ENCODE data around the gene GPC6.

Gene GPC6

GRCh38 chr13:93388701-93389100 lies 162.1 kb downstream of the GPC6 start:
- H3K36me3 ChIP-seq (ENCODE audit: low read depth): no peaks in the 10 kb centered on the region
- DNase-seq (ENCODE audit: low spot score): no peak

DNA sequence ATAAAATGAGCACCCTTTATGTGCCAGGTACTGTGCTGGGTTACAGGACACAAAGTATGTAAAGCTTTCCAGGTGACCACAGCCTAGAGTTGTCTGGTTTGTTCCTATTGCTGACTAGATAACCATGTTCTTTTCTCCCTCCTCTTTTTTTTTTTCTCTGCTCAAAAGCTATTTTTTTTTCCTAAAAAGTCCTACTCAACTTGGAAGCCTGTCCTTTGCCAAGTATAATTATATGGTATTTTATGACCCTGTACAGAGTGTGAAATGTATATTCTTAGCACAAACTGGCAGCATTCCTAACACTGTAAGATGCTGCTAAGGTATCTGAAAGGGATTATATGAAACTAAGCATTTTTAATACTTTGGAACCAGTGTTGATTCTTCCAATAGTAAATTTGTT lies 171.0 kb downstream of the GPC6 start:
- ATAC-seq (ENCODE audit: low read depth) (no peak), DNase-seq (ENCODE audit: low spot score) (no peak)
- Histone ChIP-seq H3K4me1 (ENCODE audit: insufficient read depth, poor library complexity, severe bottlenecking) (no peaks in the 10 kb centered on the region), H3K9me3 (ENCODE audit: severe bottlenecking) (no peaks in the 10 kb centered on the region), H3K36me3 (ENCODE audit: low read depth) (no peaks in the 10 kb centered on the region), H3K27ac (ENCODE audit: poor library complexity, severe bottlenecking) (no peak overlapping the region), H3K4me3 (ENCODE audit: severe bottlenecking) (no peak overlapping the region), H3K27me3 (ENCODE audit: insufficient read depth, poor library complexity, severe bottlenecking) (no peaks in the 10 kb centered on the region)
- no peak for TF ChIP-seq CTCF (IDR thresholded peaks at IDR 0.05; ENCODE audit: poor library complexity, severe bottlenecking)

More at GRCh38 chr13:93388701-93389100, 162.1 kb downstream of the GPC6 start:
- H3K27me3 ChIP-seq (ENCODE audit: insufficient read depth, poor library complexity, severe bottlenecking): no peaks in the 10 kb centered on the region
- H3K27ac ChIP-seq (ENCODE audit: poor library complexity, severe bottlenecking): no peak overlapping the region
- no peaks in the 10 kb centered on the region for H3K9me3 ChIP-seq (ENCODE audit: severe bottlenecking)
- no peak overlapping the region for H3K4me3 ChIP-seq (ENCODE audit: severe bottlenecking)
- H3K4me1 ChIP-seq (ENCODE audit: insufficient read depth, poor library complexity, severe bottlenecking): peaks cover 3% of the 10 kb centered on the region
- peak; percentile 63 for ATAC-seq (ENCODE audit: low read depth)
- no peak for TF ChIP-seq CTCF (IDR thresholded peaks at IDR 0.05; ENCODE audit: poor library complexity, severe bottlenecking)

GRCh38 chr13:93398167-93399035 lies 171.8 kb downstream of the GPC6 start:
- Histone ChIP-seq H3K36me3 (ENCODE audit: low read depth) (no peaks in the 10 kb centered on the region), H3K4me3 (ENCODE audit: severe bottlenecking) (no peak overlapping the region), H3K27me3 (ENCODE audit: insufficient read depth, poor library complexity, severe bottlenecking) (no peaks in the 10 kb centered on the region), H3K4me1 (ENCODE audit: insufficient read depth, poor library complexity, severe bottlenecking) (no peaks in the 10 kb centered on the region), H3K27ac (ENCODE audit: poor library complexity, severe bottlenecking) (no peak overlapping the region), H3K9me3 (ENCODE audit: severe bottlenecking) (no peaks in the 10 kb centered on the region)
- no peak for ATAC-seq (ENCODE audit: low read depth)
- no peak for TF ChIP-seq CTCF (IDR thresholded peaks at IDR 0.05; ENCODE audit: poor library complexity, severe bottlenecking)
- no peak for DNase-seq (ENCODE audit: low spot score)

DNA sequence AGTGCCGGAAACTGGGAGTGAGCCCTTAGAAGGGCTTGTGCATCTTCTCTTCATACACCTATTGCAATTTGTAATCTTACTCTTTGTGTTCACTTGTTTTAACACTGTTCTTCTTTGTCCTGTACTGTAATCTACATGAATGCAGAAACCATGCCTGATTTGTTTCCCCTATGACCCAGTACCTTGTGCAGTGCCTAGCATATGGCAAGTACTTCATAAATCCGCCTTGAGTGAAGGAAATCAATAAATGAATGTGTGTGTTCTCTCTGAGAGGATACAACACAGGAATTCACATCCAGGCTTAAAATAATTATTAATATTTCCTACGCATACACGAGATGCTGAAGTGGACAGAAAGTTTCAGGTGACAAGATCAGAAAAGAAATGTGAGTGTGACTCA lies 172.6 kb downstream of the GPC6 start:
- Histone ChIP-seq H3K9me3 (ENCODE audit: severe bottlenecking) (no peaks in the 10 kb centered on the region), H3K4me1 (ENCODE audit: insufficient read depth, poor library complexity, severe bottlenecking) (no peaks in the 10 kb centered on the region), H3K36me3 (ENCODE audit: low read depth) (no peaks in the 10 kb centered on the region), H3K27ac (ENCODE audit: poor library complexity, severe bottlenecking) (no peak overlapping the region), H3K4me3 (ENCODE audit: severe bottlenecking) (no peak overlapping the region), H3K27me3 (ENCODE audit: insufficient read depth, poor library complexity, severe bottlenecking) (no peaks in the 10 kb centered on the region)
- no peak for TF ChIP-seq CTCF (IDR thresholded peaks at IDR 0.05; ENCODE audit: poor library complexity, severe bottlenecking)
- ATAC-seq (ENCODE audit: low read depth) (no peak), DNase-seq (ENCODE audit: low spot score) (no peak)

DNA sequence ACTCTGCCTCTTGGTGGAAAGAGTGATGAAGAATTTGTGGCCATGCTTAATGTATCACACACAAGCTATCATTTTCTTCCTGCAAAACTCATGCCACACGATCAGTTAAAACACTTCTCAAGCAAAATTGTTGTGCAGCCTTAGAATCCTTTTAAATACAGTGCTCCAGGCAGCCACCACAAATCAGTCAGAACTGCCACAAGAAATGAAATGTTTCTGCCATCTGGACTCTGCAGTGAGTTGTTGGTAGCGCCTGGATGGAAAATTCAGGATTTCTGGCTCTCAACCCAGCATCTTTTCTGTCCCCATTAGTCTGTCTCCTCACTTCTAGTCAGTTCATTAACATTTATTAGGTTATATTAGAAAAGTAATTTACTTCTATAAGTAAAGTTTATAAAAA lies 179.5 kb downstream of the GPC6 start:
- no peak for TF ChIP-seq CTCF (IDR thresholded peaks at IDR 0.05; ENCODE audit: poor library complexity, severe bottlenecking)
- no peak overlapping the region for H3K4me3 ChIP-seq (ENCODE audit: severe bottlenecking)

More for the DNA sequence above, 179.5 kb downstream of the GPC6 start:
- no peak overlapping the region for H3K27ac ChIP-seq (ENCODE audit: poor library complexity, severe bottlenecking)
- no peaks in the 10 kb centered on the region for H3K36me3 ChIP-seq (ENCODE audit: low read depth)
- no peak for ATAC-seq (ENCODE audit: low read depth)
- no peaks in the 10 kb centered on the region for H3K9me3 ChIP-seq (ENCODE audit: severe bottlenecking)
- no peaks in the 10 kb centered on the region for H3K4me1 ChIP-seq (ENCODE audit: insufficient read depth, poor library complexity, severe bottlenecking)
- no peaks in the 10 kb centered on the region for H3K27me3 ChIP-seq (ENCODE audit: insufficient read depth, poor library complexity, severe bottlenecking)
- DNase-seq (ENCODE audit: low spot score): no peak
